Duodenal mucosa (tissue), 2 donors: Measurements from ENCODE around the gene DPH3.

Source experiments
- H3K27ac ChIP-seq: one replicate; pipeline ENCODE4 v1.7.0; 2013; ENCODE audit warnings: low read depth, low read length
- H3K27me3 ChIP-seq, 2 donors: one replicate each; pipeline ENCODE4 v1.7.0; 2013; ENCODE audit warnings: low read length in 2 of 2, control low read depth in 1 of 2; ENCODE audit not compliant: insufficient read depth in 2 of 2, control insufficient read depth in 1 of 2
- H3K36me3 ChIP-seq, 2 donors: one replicate each; pipeline ENCODE4 v1.7.0; 2013; ENCODE audit warnings: low read length in 2 of 2, control low read depth in 1 of 2; ENCODE audit not compliant: insufficient read depth in 2 of 2, control insufficient read depth in 1 of 2
- H3K4me1 ChIP-seq, 2 donors: one replicate each; pipeline ENCODE4 v1.7.0; 2013; ENCODE audit warnings: low read length in 2 of 2, control low read depth in 1 of 2; ENCODE audit not compliant: insufficient read depth in 2 of 2, control insufficient read depth in 1 of 2
- H3K4me3 ChIP-seq, 2 donors: one replicate each; pipeline ENCODE4 v1.7.0; 2013; ENCODE audit warnings: low read length in 2 of 2, low read depth in 1 of 2
- H3K9ac ChIP-seq, 2 donors: one replicate each; pipeline ENCODE4 v1.7.0; 2013; ENCODE audit warnings: low read length in 2 of 2, low read depth in 1 of 2
- H3K9me3 ChIP-seq, 2 donors: one replicate each; pipeline ENCODE4 v1.7.0; 2013; ENCODE audit warnings: low read length in 2 of 2, control low read depth in 1 of 2; ENCODE audit not compliant: control insufficient read depth in 1 of 2

The DPH3 gene

DNA sequence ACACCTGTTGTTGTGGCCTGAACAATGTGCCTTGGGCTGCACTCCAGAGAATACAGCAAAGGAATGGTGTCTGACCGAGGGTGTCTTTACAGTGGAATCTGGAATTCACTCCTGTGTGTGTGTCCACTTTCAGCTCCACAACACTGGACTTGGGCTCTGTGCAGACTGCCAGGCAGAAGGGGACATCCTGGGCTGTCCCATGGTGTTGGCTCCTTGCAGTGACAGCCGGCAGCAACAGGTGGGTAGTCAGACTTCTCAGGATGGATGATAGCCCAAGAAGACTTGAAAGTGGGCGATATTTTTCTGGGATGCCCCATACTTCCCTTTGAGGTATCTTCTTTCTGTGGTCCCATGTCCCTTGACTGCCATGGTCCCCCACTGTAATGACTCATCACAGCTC lies 45.0 kb downstream of the DPH3 start:
- peaks cover 0 to 4% of the 10 kb centered on the region in 2 donors for H3K9me3 ChIP-seq
- no peak overlapping the region for H3K9ac ChIP-seq
- H3K4me3 ChIP-seq = no peak overlapping the region
- H3K36me3 ChIP-seq = no peaks in the 10 kb centered on the region
- H3K4me1 ChIP-seq = no peaks in the 10 kb centered on the region
- no peak overlapping the region for H3K27ac ChIP-seq
- no peaks in the 10 kb centered on the region for H3K27me3 ChIP-seq

DNA sequence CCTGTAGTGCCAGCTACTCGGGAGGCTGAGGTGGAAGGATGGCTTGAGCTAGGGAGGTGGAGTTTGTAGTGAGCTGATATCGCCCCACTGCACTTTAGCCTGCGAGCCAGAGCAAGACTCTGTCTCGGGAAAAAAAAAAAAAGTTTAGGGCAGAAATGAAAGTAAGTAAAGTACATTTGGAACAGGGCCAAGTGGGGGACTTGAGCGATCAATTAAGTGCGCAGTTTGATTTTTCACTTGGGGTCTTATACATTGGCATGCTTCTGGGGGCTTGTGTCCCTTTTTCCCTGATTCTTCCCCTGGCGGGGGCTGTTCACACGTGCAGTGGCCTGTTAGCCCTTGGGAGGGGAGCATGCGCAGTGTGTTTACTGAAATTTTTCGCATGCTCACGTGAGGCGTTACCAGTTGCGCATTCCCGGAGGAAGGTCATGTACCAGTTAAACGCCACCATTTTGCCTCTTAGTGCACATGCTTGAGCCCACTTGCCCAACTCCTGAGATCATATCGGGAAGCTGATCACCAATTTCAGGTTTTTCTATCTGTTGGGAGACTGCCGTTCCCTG lies 48.3 kb downstream of the DPH3 start:
- Histone ChIP-seq H3K4me1 (no peaks in the 10 kb centered on the region), H3K27me3 (no peaks in the 10 kb centered on the region), H3K9ac (no peak overlapping the region), H3K4me3 (no peak overlapping the region), H3K27ac (no peak overlapping the region), H3K36me3 (no peaks in the 10 kb centered on the region), H3K9me3 (no peaks in the 10 kb centered on the region)

DNA sequence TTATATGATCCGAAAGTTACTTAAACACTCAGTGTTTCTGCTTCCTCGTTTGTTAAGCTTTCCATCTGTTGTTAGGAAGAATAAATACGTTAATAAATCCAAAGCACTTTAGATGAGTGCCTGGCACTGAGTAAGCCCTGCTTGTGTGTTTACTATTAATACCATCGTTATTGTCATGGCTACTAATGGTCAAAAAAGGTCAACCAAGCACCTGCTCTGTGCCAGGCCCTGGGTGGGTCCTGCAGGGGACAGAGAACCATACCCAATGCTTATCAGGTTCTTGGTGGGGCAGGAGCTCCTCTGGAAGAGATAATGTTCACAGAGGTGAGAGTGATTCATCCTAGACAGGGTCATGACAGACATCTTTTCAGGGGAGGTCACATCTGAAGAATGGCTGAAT lies 50.4 kb downstream of the DPH3 start:
- no peaks in the 10 kb centered on the region for H3K9me3 ChIP-seq
- no peak overlapping the region for H3K27ac ChIP-seq
- H3K27me3 ChIP-seq = no peaks in the 10 kb centered on the region
- H3K4me3 ChIP-seq = no peak overlapping the region
- H3K4me1 ChIP-seq = no peaks in the 10 kb centered on the region
- H3K9ac ChIP-seq = no peak overlapping the region
- no peaks in the 10 kb centered on the region for H3K36me3 ChIP-seq

DNA sequence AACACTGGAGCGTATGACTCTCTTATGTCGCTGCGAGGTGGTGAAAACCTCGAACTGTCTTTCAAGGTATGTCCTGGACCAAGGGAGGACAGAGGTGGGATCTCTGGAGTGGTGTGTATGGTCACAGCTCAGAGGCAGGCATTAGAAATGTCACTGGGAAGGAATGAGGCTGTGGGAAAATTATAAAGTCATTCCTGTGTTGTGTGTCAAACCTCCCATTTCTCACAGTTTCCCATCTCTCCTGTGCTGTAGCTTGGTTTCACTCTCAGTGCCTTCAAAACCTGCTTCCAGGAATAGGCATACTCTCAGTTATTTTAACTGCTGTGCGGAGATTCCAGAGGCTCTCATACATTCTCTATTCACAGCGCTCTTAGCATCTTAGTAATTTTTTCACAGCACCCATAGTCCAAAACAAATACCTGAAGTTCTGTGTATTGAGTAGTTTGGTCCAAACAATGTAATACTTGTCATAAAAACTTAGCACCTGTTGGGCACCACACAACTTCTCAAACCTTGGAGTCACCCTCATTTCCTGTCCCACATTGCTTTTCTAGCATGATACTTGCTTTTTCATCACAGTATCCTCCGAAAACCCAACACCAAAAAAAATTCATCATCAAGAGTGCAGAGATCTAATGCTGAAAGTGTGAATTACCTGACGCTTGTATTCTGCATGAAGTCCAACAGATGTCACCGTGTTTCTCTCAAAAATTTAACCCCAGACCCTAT lies 53.4 kb downstream of the DPH3 start:
- Histone ChIP-seq H3K9ac (no peak overlapping the region), H3K36me3 (no peaks in the 10 kb centered on the region), H3K9me3 (no peaks in the 10 kb centered on the region), H3K4me3 (no peak overlapping the region), H3K4me1 (no peaks in the 10 kb centered on the region), H3K27ac (no peak overlapping the region), H3K27me3 (no peaks in the 10 kb centered on the region)
